Sigmoid colon (tissue), 4 donors: ENCODE data around the gene SPPL3.

ENCODE experiments used
- CTCF ChIP-seq, 4 experiments: fragments of 450-650 bp in 3 of 4; fragments of 200-600 bp in 1 of 4; IDR thresholded peaks; one replicate each; pipeline ENCODE4 v1.5.1; 2016 to 2019; ENCODE audit warnings: antibody characterized with exemption in 4 of 4, mild to moderate bottlenecking in 3 of 4, moderate library complexity in 2 of 4
- EP300 ChIP-seq, 4 donors: sonication (generic); formaldehyde crosslinking; IDR thresholded peaks; one replicate each; pipeline ENCODE4 v1.6.1; 2017; ENCODE audit warnings: antibody characterized with exemption in 4 of 4
- POLR2A ChIP-seq, 2 donors: fragments of 450-650 bp; IDR thresholded peaks; one replicate each; pipeline ENCODE4 v1.6.1; 2016; ENCODE audit warnings: antibody characterized with exemption in 2 of 2, mild to moderate bottlenecking in 2 of 2, moderate library complexity in 2 of 2
- POLR2AphosphoS5 ChIP-seq, 4 donors: sonication (generic); formaldehyde crosslinking; IDR thresholded peaks; one replicate each; pipeline ENCODE4 v1.6.1; 2017; ENCODE audit warnings: antibody characterized with exemption in 4 of 4

GRCh38 chr12:120737557-120738251 is 166.5 kb downstream of the SPPL3 start:
- TF ChIP-seq CTCF (IDR thresholded peaks at IDR 0.05): no peak
- TF ChIP-seq POLR2A (IDR thresholded peaks at IDR 0.05): no peak
- TF ChIP-seq POLR2AphosphoS5 (IDR thresholded peaks at IDR 0.05): no peak
- TF ChIP-seq EP300 (IDR thresholded peaks at IDR 0.05): no peak
